ENCODE results near the gene SKAP1.

GRCh38 chr17:48207776-48208544, 222.1 kb downstream of the SKAP1 start:
- TF ChIP-seq POLR2A (IDR thresholded peaks at IDR 0.05; ENCODE audit: low read length) (no peak), GATA1 (IDR thresholded peaks at IDR 0.05; ENCODE audit: low read depth, low read length) (no peak)

Data from erythroblast (primary cell).